AG08395 (cell line): ENCODE measurements around the gene GLCE.

Source experiments
- DNase-seq: peaks from one replicate; pipeline ENCODE4 v3.0.0; 2012; ENCODE audit warnings: mixed read lengths, low spot score

Gene GLCE

GRCh38 chr15:69320977-69321554 lies 160.6 kb downstream of the GLCE start:
- DNase-seq: no peak
